H1 (cell line): Measurements from ENCODE around the gene KIF25. TPM values are rescaled to one million over a fixed set of nuclear protein-coding genes. Genes with fewer than 3 reads are reported as not detected.

Source experiments
- CTCF ChIA-PET: fragments of 300-600 bp; sonication (Branson Sonifier 250); formaldehyde crosslinking; loops from one replicate; lab custom pipeline; 2021; ENCODE audit not compliant: partially characterized antibody; lab: Charles Lee
- POLR2A ChIA-PET: fragments of 300-600 bp; sonication (Branson Sonifier 250); formaldehyde crosslinking; loops from one replicate; lab custom pipeline; 2021; ENCODE audit warnings: inconsistent platforms; ENCODE audit not compliant: partially characterized antibody; lab: Charles Lee
- DNase-seq, 2 experiments: peaks; one replicate each; pipeline versions ENCODE4 v3.0.0 to v3.0.0-alpha.2; 2010 to 2022; ENCODE audit warnings: low spot score in 2 of 2, low read depth in 1 of 2, mixed read lengths in 1 of 2
- FAIRE-seq: peaks from 2 replicates; lab custom pipeline; 2011; peaks lifted over from hg19 to GRCh38; lab: Jason Lieb, UNC
- H2AFZ ChIP-seq: 2 replicates; pipeline ENCODE4 v1.8.1; 2012; ENCODE audit warnings: low read length, inconsistent platforms
- H2AK5ac ChIP-seq: 2 replicates; pipeline ENCODE4 v1.6.1; 2013; ENCODE audit warnings: low read depth, low read length
- H2BK120ac ChIP-seq: replicated peaks from 2 replicates; pipeline ENCODE3; 2013; ENCODE audit warnings: low read depth, low read length, inconsistent platforms
- H2BK12ac ChIP-seq: 2 replicates; pipeline ENCODE4 v1.6.1; 2013; ENCODE audit warnings: low read depth, low read length
- H2BK15ac ChIP-seq: 2 replicates; pipeline ENCODE4 v1.6.1; 2013; ENCODE audit warnings: low read length
- H2BK20ac ChIP-seq: 2 replicates; pipeline ENCODE4 v1.6.1; 2013; ENCODE audit warnings: low read length
- H2BK5ac ChIP-seq: 2 replicates; pipeline ENCODE4 v1.6.1; 2013; ENCODE audit warnings: low read depth, low read length
- H3K14ac ChIP-seq: 2 replicates; pipeline ENCODE4 v1.6.1; 2013; ENCODE audit warnings: inconsistent platforms; ENCODE audit not compliant: insufficient read length
- H3K18ac ChIP-seq: 2 replicates; pipeline ENCODE4 v1.6.1; 2013; ENCODE audit warnings: low read length; ENCODE audit errors: extremely low read depth
- H3K23ac ChIP-seq: 2 replicates; pipeline ENCODE4 v1.6.1; 2013; ENCODE audit warnings: inconsistent platforms; ENCODE audit not compliant: insufficient read length
- H3K23me2 ChIP-seq: 2 replicates; pipeline ENCODE4 v1.6.1; 2013; ENCODE audit warnings: low read depth, low read length
- H3K27ac ChIP-seq: 2 replicates; pipeline ENCODE4 v1.6.1; 2011; ENCODE audit warnings: low read depth, low read length, inconsistent platforms
- H3K27me3 ChIP-seq, 4 experiments: replicated peaks in 1 of 4; 1 replicate in 1 of 4; 2 replicates in 3 of 4; pipeline versions ENCODE4 v1.6.1 to v1.8.1; 2011 to 2013; ENCODE audit warnings: low read length in 3 of 4, mild to moderate bottlenecking in 3 of 4, inconsistent platforms in 2 of 4, mixed read lengths in 2 of 4, moderate library complexity in 1 of 4; ENCODE audit not compliant: control insufficient read depth in 3 of 4, insufficient read depth in 3 of 4; ENCODE audit errors: extremely low read depth in 1 of 4
- H3K36me3 ChIP-seq, 4 experiments: 2 replicates each; pipeline versions ENCODE4 v1.6.1 to v1.8.1; 2011 to 2013; ENCODE audit warnings: mild to moderate bottlenecking in 4 of 4, low read length in 3 of 4, moderate library complexity in 2 of 4, control low read depth in 1 of 4, inconsistent platforms in 1 of 4; ENCODE audit not compliant: insufficient read depth in 4 of 4, control insufficient read depth in 2 of 4
- H3K4ac ChIP-seq: replicated peaks from 2 replicates; pipeline ENCODE3; 2013; ENCODE audit warnings: low read length, low read depth, mixed read lengths, inconsistent platforms; ENCODE audit not compliant: insufficient read length
- H3K4me1 ChIP-seq, 4 experiments: replicated peaks in 1 of 4; 1 replicate in 1 of 4; 2 replicates in 3 of 4; pipeline versions ENCODE4 v1.6.1 to v1.8.1; 2011 to 2013; ENCODE audit warnings: low read length in 3 of 4, inconsistent platforms in 2 of 4, mixed read lengths in 1 of 4; ENCODE audit not compliant: insufficient read depth in 4 of 4, control insufficient read depth in 3 of 4
- H3K4me2 ChIP-seq, 2 experiments: 2 replicates each; pipeline versions ENCODE4 v1.6.1 to v1.8.1; 2011 to 2013; ENCODE audit warnings: low read depth in 2 of 2, low read length in 2 of 2, control low read depth in 1 of 2, inconsistent platforms in 1 of 2, mild to moderate bottlenecking in 1 of 2; ENCODE audit not compliant: insufficient read depth in 1 of 2
- H3K4me3 ChIP-seq, 4 experiments: fragments of 200-600, 300-600 bp in 1 of 4; sonication (generic), shearing (Covaris generic), sonication (Bioruptor Twin) in 1 of 4; 2 replicates each; pipeline versions ENCODE4 v1.5.1 to v1.8.1; 2011 to 2016; ENCODE audit warnings: low read length in 4 of 4, low read depth in 3 of 4, control low read depth in 2 of 4, inconsistent platforms in 2 of 4, mild to moderate bottlenecking in 2 of 4, mixed read lengths in 1 of 4, moderate library complexity in 1 of 4; ENCODE audit not compliant: insufficient read depth in 2 of 4; ENCODE audit errors: extremely low read depth in 1 of 4
- H3K56ac ChIP-seq: replicated peaks from 2 replicates; pipeline ENCODE3; 2013; ENCODE audit warnings: low read depth, mild to moderate bottlenecking, mixed read lengths, low read length, inconsistent platforms; ENCODE audit not compliant: insufficient read length
- H3K79me1 ChIP-seq: 2 replicates; pipeline ENCODE4 v1.6.1; 2013; ENCODE audit warnings: low read depth, low read length, control low read depth
- H3K79me2 ChIP-seq, 2 experiments: 2 replicates each; pipeline versions ENCODE4 v1.6.1 to v1.8.1; 2012 to 2013; ENCODE audit warnings: low read length in 2 of 2, mild to moderate bottlenecking in 2 of 2, inconsistent platforms in 1 of 2; ENCODE audit not compliant: insufficient read depth in 2 of 2, control insufficient read depth in 1 of 2
- H3K9ac ChIP-seq, 4 experiments: replicated peaks in 1 of 4; 1 replicate in 1 of 4; 2 replicates in 3 of 4; pipeline versions ENCODE4 v1.6.1 to v1.8.1; 2011 to 2013; ENCODE audit warnings: low read depth in 3 of 4, low read length in 3 of 4, control low read depth in 2 of 4, mild to moderate bottlenecking in 2 of 4, moderate library complexity in 2 of 4, inconsistent platforms in 1 of 4; ENCODE audit errors: extremely low read depth in 1 of 4
- H3K9me3 ChIP-seq, 2 experiments: 2 replicates each; pipeline versions ENCODE4 v1.6.1 to v1.8.1; 2012 to 2013; ENCODE audit warnings: mild to moderate bottlenecking in 2 of 2, moderate library complexity in 2 of 2, control low read depth in 1 of 2, inconsistent platforms in 1 of 2, low read depth in 1 of 2, low read length in 1 of 2, mixed read lengths in 1 of 2; ENCODE audit not compliant: insufficient read depth in 2 of 2
- H4K20me1 ChIP-seq, 2 experiments: replicated peaks in 1 of 2; 2 replicates each; pipeline versions ENCODE3 to v1.8.1; 2011 to 2013; ENCODE audit warnings: inconsistent platforms in 2 of 2, low read length in 2 of 2, mild to moderate bottlenecking in 1 of 2; ENCODE audit not compliant: insufficient read depth in 2 of 2, control insufficient read depth in 1 of 2
- H4K5ac ChIP-seq: 2 replicates; pipeline ENCODE4 v1.6.1; 2013; ENCODE audit warnings: low read length, low read depth, mixed read lengths, inconsistent platforms; ENCODE audit not compliant: insufficient read length
- H4K8ac ChIP-seq: 2 replicates; pipeline ENCODE4 v1.8.0; 2013; ENCODE audit warnings: mild to moderate bottlenecking, moderate library complexity, low read length, inconsistent platforms; ENCODE audit not compliant: insufficient read depth; ENCODE audit errors: extremely low read depth
- H4K91ac ChIP-seq: replicated peaks from 2 replicates; pipeline ENCODE3; 2013; ENCODE audit warnings: low read length, mixed read lengths, inconsistent platforms; ENCODE audit not compliant: insufficient read length
- BRCA1 ChIP-seq: IDR thresholded peaks from 2 replicates; pipeline ENCODE4 v1.6.1; 2012; ENCODE audit warnings: low read depth, low read length, improper control_type of control experiment
- CBX8 ChIP-seq: fragments of 300-800, 300-1000 bp; sonication (generic); IDR thresholded peaks from 2 replicates; pipeline ENCODE4 v1.7.1; 2016; ENCODE audit warnings: low read depth, low read length, borderline replicate concordance
- CTCF ChIP-seq, 3 experiments: IDR thresholded peaks; 1 replicate in 2 of 3; 2 replicates in 1 of 3; pipeline versions ENCODE4 v1.5.1 to v1.6.1; 2011; ENCODE audit warnings: low read length in 3 of 3, mild to moderate bottlenecking in 3 of 3, inconsistent platforms in 2 of 3, low read depth in 1 of 3, moderate library complexity in 1 of 3; ENCODE audit not compliant: insufficient read depth in 1 of 3; ENCODE audit errors: control extremely low read depth in 1 of 3
- EGR1 ChIP-seq: IDR thresholded peaks from 2 replicates; pipeline ENCODE4 v1.6.1; 2011; ENCODE audit warnings: low read depth, low read length, borderline replicate concordance
- GABPA ChIP-seq: IDR thresholded peaks from 2 replicates; pipeline ENCODE4 v1.6.1; 2011; ENCODE audit warnings: mild to moderate bottlenecking, low read length, moderate library complexity, borderline replicate concordance; ENCODE audit not compliant: insufficient read depth
- NANOG ChIP-seq: IDR thresholded peaks from 2 replicates; pipeline ENCODE4 v1.6.1; 2011; ENCODE audit warnings: low read length, low read depth, mild to moderate bottlenecking, inconsistent platforms; ENCODE audit not compliant: insufficient read depth, poor library complexity, severe bottlenecking
- POU5F1 ChIP-seq: IDR thresholded peaks from 2 replicates; pipeline ENCODE4 v1.6.1; 2011; ENCODE audit warnings: low read depth, mild to moderate bottlenecking, low read length, moderate library complexity
- RAD21 ChIP-seq, 2 experiments: IDR thresholded peaks in 1 of 2; conservative IDR thresholded peaks in 1 of 2; 2 replicates each; pipeline ENCODE4 v1.6.1; 2011; ENCODE audit warnings: low read depth in 2 of 2, low read length in 2 of 2, improper control_type of control experiment in 1 of 2, inconsistent platforms in 1 of 2, mild to moderate bottlenecking in 1 of 2, moderate library complexity in 1 of 2
- SIRT6 ChIP-seq: IDR thresholded peaks from one replicate; pipeline ENCODE4 v1.7.1; 2012; ENCODE audit warnings: low read length, inconsistent platforms
- WGBS, 2 experiments: shearing (Covaris generic) in 1 of 2; methylation state at CpG; one replicate each; pipeline versions ENCODE4 v1.1.6 to v1.1.7; 2013 to 2015; ENCODE audit warnings: low lambda C conversion rate in 2 of 2, mixed read lengths in 2 of 2, inconsistent platforms in 1 of 2, low coverage in 1 of 2, missing lambda C conversion rate in 1 of 2; ENCODE audit not compliant: insufficient replicate concordance in 2 of 2, insufficient coverage in 1 of 2, insufficient read length in 1 of 2; ENCODE audit errors: extremely low coverage in 1 of 2, missing lambda C conversion rate in 1 of 2; 5-methylcytosine and 5-hydroxymethylcytosine counted together
- polyA plus RNA-seq, 7 experiments: library from polyadenylated mRNA; depleted of rRNA in 3 of 7; stranded (reverse) in 5 of 7; unstranded in 2 of 7; fragments of >200 nt in 5 of 7; fragments of 200-250 nt in 2 of 7; gene quantifications; 1 replicate in 5 of 7; 2 replicates in 1 of 7; 4 replicates in 1 of 7; pipeline versions ENCODE4 v1.2.1 to v1.2.3, GENCODE V29; 2011 to 2013; ENCODE audit warnings: missing spikeins in 2 of 7, mixed read lengths in 2 of 7
- total RNA-seq: library from RNA; stranded (reverse); fragmentation: NEBNext Ultra II Directional; extraction: Animal tissue kit (Norgen Biotek cat#: 25700); gene quantifications from 2 replicates; pipeline ENCODE4 v1.2.1, GENCODE V29; 2021
- TF ChIP-seq, protein P1 (sequence below): IDR thresholded peaks from 2 replicates; pipeline ENCODE4 v1.6.1; 2011; ENCODE audit warnings: low read depth, mild to moderate bottlenecking, low read length; ENCODE audit not compliant: insufficient read depth

The KIF25 gene
- total and polyA plus RNA-seq, 2 of the 8 experiments (the other 6 are each of a cell fraction or from before 2014, with no cell fraction given) = 1.5 to 2.0 TPM

- no peak overlapping the region for H3K14ac ChIP-seq
- FAIRE-seq = no peak
- no peak overlapping the region for H3K27ac ChIP-seq
- no peak overlapping the region for H2BK12ac ChIP-seq
- ChIA-PET POLR2A (no interaction called here), CTCF (interaction anchor here (1.1 kb wide), 1 partner anchor 8 kb away, joined by 5 read pairs; no protein-coding TSS in a partner anchor)
- no peak overlapping the region for H2BK5ac ChIP-seq
- no peak for DNase-seq
- H4K8ac ChIP-seq = no peak overlapping the region
- no peak overlapping the region for H3K56ac ChIP-seq
- H3K9ac ChIP-seq = no peak overlapping the region
- H3K9me3 ChIP-seq = no peaks in the 10 kb centered on the region
- no peak overlapping the region for H2BK120ac ChIP-seq
- H4K91ac ChIP-seq = no peak overlapping the region
- H3K23me2 ChIP-seq = no peaks in the 10 kb centered on the region
- WGBS, 2 experiments = 92% methylated on average over 5 of the region's 5 CpGs; no CpG with 5 or more reads in 1 of the 2 experiments
- no peak overlapping the region for H2AFZ ChIP-seq
- no peak overlapping the region for H3K4me3 ChIP-seq
- H3K4me2 ChIP-seq = no peak overlapping the region
- peaks cover 2 to 6% of the 10 kb centered on the region in 2 experiments for H4K20me1 ChIP-seq
- H3K23ac ChIP-seq = no peak overlapping the region
- no peak overlapping the region for H2AK5ac ChIP-seq
- H3K4ac ChIP-seq = no peak overlapping the region
- no peaks in the 10 kb centered on the region for H3K27me3 ChIP-seq
- no peak overlapping the region for H3K18ac ChIP-seq
- H2BK15ac ChIP-seq = no peak overlapping the region
- peaks cover 2 to 38% (median 20%) of the 10 kb centered on the region in 4 experiments; a peak in 7 of 8 replicates for H3K36me3 ChIP-seq
- no peaks in the 10 kb centered on the region for H3K4me1 ChIP-seq
- peaks cover 7% of the 10 kb centered on the region; the same call in 1 of the 2 replicates for H3K79me1 ChIP-seq
- no peak overlapping the region for H2BK20ac ChIP-seq
- H3K79me2 ChIP-seq = peaks cover 5 to 18% of the 10 kb centered on the region in 2 experiments; a peak in 3 of 4 replicates
- H4K5ac ChIP-seq = no peak overlapping the region
- TF ChIP-seq BRCA1 (no peak), CTCF (IDR thresholded peaks at IDR 0.05; ENCODE audit: control extremely low read depth in 1 of 3, insufficient read depth in 1 of 3, low read depth in 1 of 3, low read length in 3 of 3) (no peak), POU5F1 (no peak), NANOG (no peak), CBX8 (no peak), SIRT6 (no peak), EGR1 (no peak), GABPA (no peak), RAD21 (IDR thresholded peaks at IDR 0.05 in 1 of 2, conservative IDR thresholded peaks at IDR 0.05 in 1 of 2; ENCODE audit: low read depth in 2 of 2, low read length in 2 of 2) (no peak)
- TF ChIP-seq, protein P1, sequence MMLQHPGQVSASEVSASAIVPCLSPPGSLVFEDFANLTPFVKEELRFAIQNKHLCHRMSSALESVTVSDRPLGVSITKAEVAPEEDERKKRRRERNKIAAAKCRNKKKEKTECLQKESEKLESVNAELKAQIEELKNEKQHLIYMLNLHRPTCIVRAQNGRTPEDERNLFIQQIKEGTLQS = no peak
Measured at GRCh38 chr6:167960579-167960978, 36.9 kb upstream of the KIF25 start.
